Mesodermal cell (in vitro differentiated cells): ENCODE results near the gene RAB3D.
"Not testable (repeated sequence)": the region's sequence is repeated elsewhere in the genome, so short reads cannot be mapped to it uniquely, and the experiment has no call there.

Source experiments
- H3K27ac ChIP-seq: 2 replicates; pipeline ENCODE4 v1.7.0; 2013; ENCODE audit warnings: mild to moderate bottlenecking, low read depth, low read length, moderate library complexity; ENCODE audit not compliant: severe bottlenecking
- H3K36me3 ChIP-seq: 2 replicates; pipeline ENCODE4 v1.7.1; 2013; ENCODE audit warnings: mild to moderate bottlenecking, low read length, moderate library complexity; ENCODE audit not compliant: control insufficient read depth, insufficient read depth
- H3K4me1 ChIP-seq: one replicate; pipeline ENCODE4 v1.7.1; 2013; ENCODE audit warnings: mild to moderate bottlenecking, low read length; ENCODE audit not compliant: insufficient read depth, control insufficient read depth, poor library complexity, severe bottlenecking
- H3K4me3 ChIP-seq: 2 replicates; pipeline ENCODE4 v1.7.0; 2013; ENCODE audit warnings: low read length, control low read depth, mild to moderate bottlenecking; ENCODE audit not compliant: insufficient read depth, poor library complexity, severe bottlenecking; ENCODE audit errors: extremely low read depth
- H3K9me3 ChIP-seq: 2 replicates; pipeline ENCODE4 v1.7.1; 2013; ENCODE audit warnings: mild to moderate bottlenecking, low read length, moderate library complexity; ENCODE audit not compliant: control insufficient read depth
- WGBS, 2 experiments: methylation state at CpG; one replicate each; pipeline ENCODE4 v1.1.5; 2013; ENCODE audit warnings: missing lambda C conversion rate in 2 of 2; ENCODE audit not compliant: insufficient coverage in 2 of 2; 5-methylcytosine and 5-hydroxymethylcytosine counted together

RAB3D gene

GRCh38 chr19:11320278-11320995, 19.0 kb downstream of the RAB3D start:
- H3K9me3 ChIP-seq, H3K27ac ChIP-seq, H3K36me3 ChIP-seq, H3K4me1 ChIP-seq, H3K4me3 ChIP-seq: not testable (repeated sequence)
- WGBS, 2 experiments = 95 to 99% methylated on average over 8 to 9 of the region's 9 CpGs

- Histone ChIP-seq H3K36me3 (no peaks in the 10 kb centered on the region), H3K4me1 (no peaks in the 10 kb centered on the region), H3K9me3 (no peaks in the 10 kb centered on the region), H3K4me3 (no peak overlapping the region), H3K27ac (no peak overlapping the region)
- WGBS, 2 experiments = 85 to 88% methylated on average over 6 to 8 of the region's 9 CpGs
These were observed 33.1 kb downstream of the RAB3D start for GRCh38 chr19:11306337-11306736.

GRCh38 chr19:11304936-11305335, 34.5 kb downstream of the RAB3D start:
- H3K36me3 ChIP-seq = no peaks in the 10 kb centered on the region
- no peak overlapping the region for H3K4me3 ChIP-seq
- H3K4me1 ChIP-seq = no peaks in the 10 kb centered on the region
- no peaks in the 10 kb centered on the region for H3K9me3 ChIP-seq
- 90 to 93% methylated on average over 2 to 4 of the region's 5 CpGs for WGBS, 2 experiments
- no peak overlapping the region for H3K27ac ChIP-seq

- 91 to 97% methylated on average over 7 to 8 of the region's 11 CpGs for WGBS, 2 experiments
These were observed 38.7 kb downstream of the RAB3D start for GRCh38 chr19:11300811-11301120.

GRCh38 chr19:11299946-11300810, 39.3 kb downstream of the RAB3D start:
- Histone ChIP-seq H3K36me3 (no peaks in the 10 kb centered on the region), H3K4me1 (no peaks in the 10 kb centered on the region), H3K9me3 (no peaks in the 10 kb centered on the region), H3K4me3 (no peak overlapping the region), H3K27ac (no peak overlapping the region)
- WGBS, 2 experiments = 92 to 100% methylated on average over 3 to 4 of the region's 8 CpGs

More at GRCh38 chr19:11300811-11301120, 38.7 kb downstream of the RAB3D start:
- Histone ChIP-seq H3K36me3 (no peaks in the 10 kb centered on the region), H3K4me1 (no peaks in the 10 kb centered on the region), H3K9me3 (no peaks in the 10 kb centered on the region), H3K27ac (no peak overlapping the region), H3K4me3 (no peak overlapping the region)

GRCh38 chr19:11296264-11296663, 43.2 kb downstream of the RAB3D start:
- Histone ChIP-seq H3K27ac (no peak overlapping the region), H3K9me3 (no peaks in the 10 kb centered on the region), H3K36me3 (no peaks in the 10 kb centered on the region), H3K4me1 (peaks cover 4% of the 10 kb centered on the region), H3K4me3 (no peak overlapping the region)
- WGBS, 2 experiments = 89 to 91% methylated on average over 6 to 7 of the region's 7 CpGs

- no peaks in the 10 kb centered on the region for H3K9me3 ChIP-seq
- H3K36me3 ChIP-seq = no peaks in the 10 kb centered on the region
- WGBS, 2 experiments = 90 to 99% methylated on average over 7 of the region's 8 CpGs
These were observed 43.7 kb downstream of the RAB3D start, which contains the start of gene TSPAN16 for GRCh38 chr19:11295665-11296245. TSS of gene TSPAN16 (plus strand) at chr19:11296160. CDS start at chr19:11296298, 138 bp downstream.

GRCh38 chr19:11295180-11295579, 44.3 kb downstream of the RAB3D start:
- no peaks in the 10 kb centered on the region for H3K9me3 ChIP-seq
- no peak overlapping the region for H3K27ac ChIP-seq
- H3K4me1 ChIP-seq = peaks cover 4% of the 10 kb centered on the region
- H3K4me3 ChIP-seq = no peak overlapping the region
- WGBS, 2 experiments = 85% methylated on average over 4 of the region's 4 CpGs; no CpG with 5 or more reads in 1 of the 2 experiments
- no peaks in the 10 kb centered on the region for H3K36me3 ChIP-seq

More at GRCh38 chr19:11295665-11296245, 43.7 kb downstream of the RAB3D start, which contains the start of gene TSPAN16:
- Histone ChIP-seq H3K4me3 (no peak within 1 kb of the TSS), H3K4me1 (peaks cover 4% of the 10 kb centered on the region), H3K27ac (no peak within 1 kb of the TSS)

GRCh38 chr19:11293433-11294389, 45.7 kb downstream of the RAB3D start:
- Histone ChIP-seq H3K36me3 (no peaks in the 10 kb centered on the region), H3K27ac (peak overlapping the region; percentile 57), H3K4me1 (peaks cover 4% of the 10 kb centered on the region), H3K4me3 (no peak overlapping the region), H3K9me3 (no peaks in the 10 kb centered on the region)
- WGBS, 2 experiments = 12 to 15% methylated on average over 34 to 38 of the region's 41 CpGs

GRCh38 chr19:11291991-11292390, 47.5 kb downstream of the RAB3D start:
- Histone ChIP-seq H3K9me3 (no peaks in the 10 kb centered on the region), H3K4me1 (peaks cover 4% of the 10 kb centered on the region), H3K36me3 (no peaks in the 10 kb centered on the region), H3K27ac (no peak overlapping the region), H3K4me3 (no peak overlapping the region)
- WGBS, 2 experiments = 91 to 100% methylated on average over 1 of the region's 1 CpG
